GM12892 (cell line): ENCODE measurements around the gene UBE2F.

ENCODE experiments used
- POLR2A ChIP-seq: IDR thresholded peaks from 2 replicates; pipeline ENCODE4 v1.6.1; 2011; ENCODE audit warnings: low read depth, low read length, control low read depth
- POLR2AphosphoS5 ChIP-seq: IDR thresholded peaks from 2 replicates; pipeline ENCODE4 v1.6.1; 2011; ENCODE audit warnings: low read depth, low read length, control low read depth

DNA sequence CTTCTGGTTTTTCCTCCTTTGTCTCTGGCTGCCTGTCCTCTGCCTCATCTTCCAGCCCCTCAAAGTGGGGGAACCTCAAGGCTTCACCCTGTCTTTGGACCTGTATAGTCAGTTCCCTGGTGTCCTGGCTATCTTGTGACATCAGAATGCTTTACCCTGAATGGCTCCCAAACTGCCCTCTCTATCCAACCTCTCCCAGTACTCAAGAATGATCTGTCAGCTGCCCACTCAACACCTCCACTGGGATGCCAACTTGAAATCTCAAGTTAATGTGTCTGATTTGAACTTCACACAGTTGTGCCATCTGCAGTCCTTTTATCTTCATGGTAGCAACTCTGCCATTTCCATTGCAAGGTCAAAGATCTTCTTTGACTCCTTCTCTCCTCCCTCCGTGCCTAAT lies 43.8 kb downstream of the UBE2F start:
- TF ChIP-seq POLR2AphosphoS5 (no peak), POLR2A (no peak)
